Brain microvascular endothelial cell (primary cell): Measurements from ENCODE around the gene MRPL17.

Experiments used
- DNase-seq: peaks from one replicate; pipeline ENCODE4 v3.0.0-alpha.2; 2020
- H3K27ac ChIP-seq: fragments of 250-450 bp; sonication (Bioruptor Pico); 2 replicates; pipeline ENCODE4 v1.5.1; 2020; ENCODE audit warnings: mild to moderate bottlenecking, moderate library complexity
- H3K27me3 ChIP-seq: fragments of 250-450 bp; sonication (Bioruptor Pico); replicated peaks from 2 replicates; pipeline ENCODE4 v1.5.1; 2020; ENCODE audit warnings: mild to moderate bottlenecking
- H3K36me3 ChIP-seq: fragments of 250-450 bp; sonication (Bioruptor Pico); replicated peaks from 2 replicates; pipeline ENCODE4 v1.5.1; 2020; ENCODE audit warnings: mild to moderate bottlenecking
- H3K4me3 ChIP-seq: 2 replicates; pipeline ENCODE4 v1.5.1; 2011; ENCODE audit warnings: low read depth, mild to moderate bottlenecking, control low read depth, low read length, moderate library complexity
- CTCF ChIP-seq: IDR thresholded peaks from 2 replicates; pipeline ENCODE4 v1.5.1; 2011; ENCODE audit warnings: low read depth, mild to moderate bottlenecking, moderate library complexity, low read length, control low read depth, inconsistent platforms; ENCODE audit errors: missing control alignments
- in situ Hi-C: cut with HindIII; loops from 2 replicates; pipeline ENCODE4 v1.10.0; 2017; ENCODE audit warnings: low sequenced_read_pairs, low pct_ligation_motif_present

The MRPL17 gene

DNA sequence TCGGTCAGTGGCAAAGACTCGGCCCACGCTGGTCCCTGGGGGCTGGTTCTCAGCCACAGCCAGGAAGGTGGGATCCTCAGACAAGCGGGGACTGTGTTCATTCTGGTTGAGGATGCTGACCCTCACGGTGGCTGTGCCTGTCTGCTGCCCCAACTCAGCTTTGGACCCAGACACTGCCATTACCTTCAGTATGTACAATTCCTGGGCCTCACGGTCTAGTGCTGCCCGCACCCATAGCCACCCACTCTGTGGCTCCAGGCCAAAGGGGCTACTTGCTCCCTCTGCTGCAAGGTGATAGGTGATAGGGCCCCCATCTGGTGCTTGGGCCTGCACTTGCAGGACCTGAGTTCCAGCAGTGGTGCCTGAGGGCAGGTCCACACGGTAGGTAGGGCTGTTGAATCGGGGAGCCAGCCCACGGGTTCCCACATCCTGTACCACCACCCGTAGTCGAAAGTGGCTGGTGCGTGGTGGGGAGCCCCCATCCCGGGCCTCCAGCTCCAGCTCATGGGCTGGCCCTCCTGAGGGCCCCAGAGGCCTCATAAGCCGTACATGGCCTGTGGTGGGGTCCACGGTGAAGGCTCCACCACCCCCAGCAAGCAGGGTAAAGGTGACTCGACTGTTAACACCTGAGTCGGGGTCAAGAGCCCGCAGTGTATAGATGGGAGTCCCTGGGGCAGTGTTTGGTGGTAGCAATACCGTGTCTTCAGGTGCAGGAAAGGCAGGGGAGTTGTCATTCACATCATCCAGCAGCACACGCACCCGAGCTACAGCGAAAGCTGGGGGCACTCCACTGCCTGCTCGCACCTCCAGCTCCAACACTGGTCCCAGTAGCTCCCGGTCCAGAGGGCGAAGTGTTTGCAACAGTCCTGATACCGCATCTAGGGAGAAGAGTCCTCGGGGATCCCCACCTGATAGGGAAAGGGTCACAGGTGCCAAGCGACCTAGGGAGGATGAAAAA is 50.7 kb downstream of the MRPL17 start:
- in situ Hi-C loops = no loop called here
- DNase-seq = no peak

GRCh38 chr11:6631361-6631890 is 51.7 kb downstream of the MRPL17 start:
- no peaks in the 10 kb centered on the region for H3K27me3 ChIP-seq
- no peak for TF ChIP-seq CTCF
- no peak for DNase-seq
- H3K27ac ChIP-seq = no peak overlapping the region
- no peaks in the 10 kb centered on the region for H3K36me3 ChIP-seq
- in situ Hi-C loops = no loop called here
- H3K4me3 ChIP-seq = no peak overlapping the region

More for the DNA sequence above, 50.7 kb downstream of the MRPL17 start:
- Histone ChIP-seq H3K36me3 (no peaks in the 10 kb centered on the region), H3K27me3 (no peaks in the 10 kb centered on the region), H3K4me3 (no peak overlapping the region), H3K27ac (no peak overlapping the region)
- no peak for TF ChIP-seq CTCF

- Histone ChIP-seq H3K36me3 (no peaks in the 10 kb centered on the region), H3K27me3 (no peaks in the 10 kb centered on the region), H3K4me3 (no peak overlapping the region), H3K27ac (no peak overlapping the region)
- TF ChIP-seq CTCF = no peak
- in situ Hi-C loops = no loop called here
- no peak for DNase-seq
These were observed 52.4 kb downstream of the MRPL17 start for GRCh38 chr11:6630632-6631291.
